ENCODE measurements around the gene BRINP2. TPM values are rescaled to one million over a fixed set of nuclear protein-coding genes. Genes with fewer than 3 reads are reported as not detected.
"Not testable (repeated sequence)": the region's sequence is repeated elsewhere in the genome, so short reads cannot be mapped to it uniquely, and the experiment has no call there.

Gene BRINP2
- total RNA-seq, 1 donor from 2014 or later: not detected

GRCh38 chr1:177278626-177279390 lies 108.0 kb downstream of the BRINP2 start:
- no peak for DNase-seq

DNA sequence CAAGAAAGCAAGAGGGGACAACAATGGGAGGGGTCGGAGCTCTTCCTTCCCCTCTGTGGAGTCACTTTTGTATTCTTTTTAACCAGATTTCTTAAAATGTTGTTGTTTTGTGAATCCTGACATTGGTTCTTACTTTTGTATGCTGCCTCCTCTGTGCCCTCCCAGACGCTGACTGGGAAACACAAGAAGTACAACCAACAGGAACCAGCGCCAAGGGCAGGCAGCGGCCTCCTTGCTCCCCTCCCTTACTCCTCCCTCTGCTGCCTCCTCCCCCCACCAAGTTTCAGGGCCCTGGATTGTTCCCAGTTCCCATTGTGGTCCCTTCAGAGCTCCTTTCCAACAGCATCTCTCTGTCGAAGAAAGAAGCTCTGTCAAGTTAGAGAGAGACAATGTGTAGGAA lies 111.1 kb downstream of the BRINP2 start:
- no peak for DNase-seq

DNA sequence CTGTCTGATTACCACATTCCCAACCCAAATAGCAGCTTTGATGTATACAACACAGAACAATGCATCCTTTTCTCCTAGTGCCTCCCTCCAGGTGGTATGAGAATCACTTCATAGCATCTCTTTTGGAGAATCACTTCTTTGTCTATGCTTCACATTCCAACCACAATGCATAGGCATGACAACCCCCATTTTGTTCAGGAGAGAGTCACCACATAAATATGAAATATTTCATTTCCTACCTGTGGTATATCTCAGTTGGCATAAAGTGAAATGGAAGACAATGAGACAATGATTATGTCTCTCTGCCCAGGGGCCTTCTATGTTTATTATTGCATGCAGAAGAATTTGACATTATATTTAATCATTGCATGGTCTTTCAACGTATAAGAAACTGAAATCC lies 112.2 kb downstream of the BRINP2 start:
- DNase-seq: no peak

DNA sequence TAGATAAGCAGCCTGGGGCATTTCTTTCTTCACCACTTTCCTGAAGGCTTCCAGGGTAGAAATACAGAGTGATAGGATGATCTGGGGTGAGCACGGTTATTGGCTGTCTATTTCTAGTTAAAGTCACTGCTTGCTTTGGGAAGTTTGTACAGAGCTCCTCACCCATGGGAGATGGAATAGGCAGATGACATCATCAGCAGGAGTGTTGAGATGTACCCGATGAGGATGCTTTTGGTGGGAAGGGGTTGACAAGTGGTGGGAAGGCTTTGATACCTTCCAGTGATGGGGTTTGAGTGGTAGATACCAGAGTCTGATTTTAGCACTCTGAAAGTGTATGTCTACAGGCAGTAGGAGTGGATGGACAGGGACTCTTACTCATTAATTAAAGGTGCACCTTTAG lies 112.6 kb downstream of the BRINP2 start:
- no peak for DNase-seq

DNA sequence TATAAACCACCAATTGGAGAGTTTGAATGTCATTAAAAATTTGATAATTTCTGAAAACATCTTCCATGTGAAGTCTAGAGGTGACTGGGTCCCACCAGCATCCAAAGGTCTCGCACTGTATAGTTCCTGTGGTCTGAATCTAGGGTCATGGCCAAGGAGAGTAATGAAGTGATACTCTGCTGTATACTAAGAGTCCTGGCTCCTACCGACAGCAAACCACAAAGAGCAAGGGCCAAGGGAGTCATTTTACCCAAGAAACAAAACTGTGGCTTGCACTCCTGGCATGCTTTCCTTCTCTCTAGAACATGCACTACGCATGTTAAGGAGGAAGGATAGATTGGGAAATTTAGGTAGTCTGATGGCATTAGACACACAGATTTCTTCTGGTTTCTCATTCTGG lies 115.6 kb downstream of the BRINP2 start:
- DNase-seq: no peak

DNA sequence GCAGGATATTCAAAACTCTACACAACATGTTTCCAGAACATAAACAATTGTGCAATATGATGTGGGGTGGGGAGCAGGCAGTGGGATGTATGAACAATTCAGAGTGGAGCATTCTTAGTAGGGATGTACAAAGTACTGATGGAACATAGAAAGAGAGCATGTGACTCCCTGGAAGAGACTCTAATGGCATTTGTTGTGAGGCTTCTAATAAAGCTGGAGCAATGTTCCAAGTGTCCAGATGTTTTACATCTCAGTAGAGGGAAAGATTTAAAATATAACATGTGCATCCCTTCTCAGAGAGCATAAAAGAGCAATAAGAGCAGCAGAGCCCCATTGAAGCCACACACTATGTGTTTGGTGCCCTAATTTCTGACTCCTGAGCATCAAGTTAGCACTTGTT lies 116.5 kb downstream of the BRINP2 start:
- no peak for DNase-seq

DNA sequence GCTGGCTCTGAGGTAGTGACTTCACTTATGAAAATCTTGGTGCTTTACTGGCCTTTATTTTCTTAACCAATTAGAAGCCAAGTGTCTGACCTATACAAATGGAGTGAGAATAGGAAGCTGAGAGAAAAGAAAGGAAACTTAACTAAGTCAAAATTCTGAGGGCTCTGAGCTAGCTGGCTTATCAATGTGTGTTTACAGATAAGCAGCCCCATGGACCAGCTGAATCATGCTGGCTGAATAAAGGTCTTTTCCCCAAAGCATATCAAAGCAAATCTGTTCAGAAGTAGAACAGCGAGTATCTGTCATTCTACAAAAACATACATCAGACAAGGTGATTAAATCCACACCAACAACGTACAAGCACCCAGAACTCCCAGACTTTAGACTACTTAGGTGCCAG lies 117.2 kb downstream of the BRINP2 start:
- no peak for DNase-seq

GRCh38 chr1:177289532-177289931 lies 118.8 kb downstream of the BRINP2 start:
- no peak for DNase-seq

GRCh38 chr1:177300431-177300830 lies 129.7 kb downstream of the BRINP2 start:
- DNase-seq: no peak

- no peak for DNase-seq
These were observed 130.8 kb downstream of the BRINP2 start for GRCh38 chr1:177301425-177302124.

- DNase-seq: no peak
These were observed 131.7 kb downstream of the BRINP2 start for GRCh38 chr1:177302357-177303044.

- no peak for DNase-seq
These were observed 134.6 kb downstream of the BRINP2 start for GRCh38 chr1:177305040-177306018.

- no peak for DNase-seq
These were observed 135.3 kb downstream of the BRINP2 start for GRCh38 chr1:177306019-177306415.

GRCh38 chr1:177306981-177307380 lies 136.2 kb downstream of the BRINP2 start:
- DNase-seq: no peak

GRCh38 chr1:177307771-177308170 lies 137.0 kb downstream of the BRINP2 start:
- no peak for DNase-seq

DNA sequence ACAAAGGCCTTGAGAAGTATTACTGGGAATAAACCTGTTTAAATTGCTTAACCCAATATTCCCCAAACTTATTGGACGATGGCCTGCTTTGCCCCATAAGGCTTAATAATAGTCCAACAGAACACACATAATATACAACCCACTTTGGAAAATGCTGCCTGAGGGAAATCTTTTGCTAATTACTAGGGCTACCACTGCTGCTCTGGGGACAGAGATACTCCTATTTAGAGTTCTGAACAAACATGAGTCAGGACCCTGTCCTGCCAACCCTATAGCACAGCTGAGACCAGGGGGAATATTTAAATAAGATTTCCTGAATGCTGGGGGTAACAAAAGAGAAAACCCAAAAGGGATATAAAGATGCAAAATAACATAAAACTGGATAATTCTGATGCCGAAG lies 139.1 kb downstream of the BRINP2 start:
- DNase-seq: no peak

GRCh38 chr1:177310326-177310725 lies 139.6 kb downstream of the BRINP2 start:
- no peak for DNase-seq

DNA sequence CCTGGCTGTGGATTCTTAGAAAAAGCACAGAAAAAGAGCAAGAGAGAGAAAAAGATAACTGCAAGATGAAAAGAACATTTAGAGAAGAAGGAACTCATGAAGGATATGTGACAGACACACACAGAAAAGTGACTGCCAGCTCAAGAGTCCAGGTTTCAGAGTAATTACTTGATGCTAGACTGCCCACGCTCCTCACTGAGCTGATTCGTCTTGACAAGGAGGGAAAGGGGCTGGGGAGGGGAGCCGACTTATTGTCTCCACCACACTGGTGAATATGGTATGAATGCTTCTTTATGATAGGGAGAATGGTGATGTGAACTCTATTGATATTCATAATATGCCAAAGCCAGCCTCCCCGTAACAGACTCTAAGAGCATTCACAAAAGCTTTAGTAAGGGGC lies 140.4 kb downstream of the BRINP2 start:
- DNase-seq: no peak

- DNase-seq: no peak
These were observed 140.8 kb downstream of the BRINP2 start for GRCh38 chr1:177311586-177311985.

- DNase-seq: no peak
These were observed 144.5 kb downstream of the BRINP2 start for GRCh38 chr1:177315261-177315660.

DNA sequence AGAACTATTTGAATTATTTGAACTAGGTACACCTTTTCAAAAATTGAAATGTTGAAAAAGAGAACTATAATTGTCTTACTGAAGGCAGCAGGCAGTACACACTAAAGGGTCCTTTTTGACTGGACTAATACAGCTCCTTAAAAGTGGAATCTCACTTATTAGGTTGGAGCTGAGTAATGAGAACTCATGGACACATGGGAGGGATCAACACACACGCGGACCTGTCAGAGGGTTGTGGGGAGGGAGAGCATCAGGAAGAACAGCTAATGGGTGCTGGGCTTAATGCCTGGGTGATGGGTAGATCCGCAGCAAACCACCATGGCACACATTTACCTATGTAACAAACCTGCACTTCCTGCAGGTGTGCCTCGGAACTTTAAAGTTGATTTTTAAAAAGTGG lies 145.0 kb downstream of the BRINP2 start:
- no peak for DNase-seq

- DNase-seq: not testable (repeated sequence)
These were observed 150.7 kb downstream of the BRINP2 start for GRCh38 chr1:177321434-177321833.

DNA sequence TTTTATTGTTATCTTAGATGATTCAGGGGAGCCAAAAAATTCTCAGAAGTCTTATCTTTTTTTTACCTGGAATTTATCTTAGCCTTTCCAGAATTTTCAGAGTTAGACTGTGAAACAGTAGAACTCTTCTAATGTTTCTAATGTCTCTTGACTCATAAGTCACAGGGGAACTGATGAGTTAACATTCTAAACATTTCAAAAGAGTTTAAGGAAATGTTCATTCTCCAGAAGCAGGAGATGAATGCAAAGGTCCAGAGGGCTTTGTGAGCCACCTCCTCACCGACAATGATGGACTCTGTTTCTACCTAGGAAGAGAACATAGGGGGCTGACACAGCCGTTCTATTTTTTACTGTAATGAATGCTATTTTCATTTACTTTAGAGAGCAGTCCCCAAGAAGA lies 157.5 kb downstream of the BRINP2 start:
- no peak for DNase-seq
